Endodermal cell (in vitro differentiated cells): Measurements from ENCODE around the gene TNFAIP3. TPM values are rescaled to one million over a fixed set of nuclear protein-coding genes. Genes with fewer than 3 reads are reported as not detected.
A peak's percentile ranks its signal among the peaks of the same experiment; 100 is the strongest.

Experiments
- DNase-seq: peaks from one replicate; pipeline ENCODE4 v3.0.0-alpha.2; 2017
- H3K27ac ChIP-seq: 2 replicates; pipeline ENCODE4 v1.5.1; 2013; ENCODE audit warnings: mild to moderate bottlenecking, low read depth, low read length, moderate library complexity
- H3K27me3 ChIP-seq: 2 replicates; pipeline ENCODE4 v1.6.1; 2013; ENCODE audit warnings: mild to moderate bottlenecking, low read length, moderate library complexity; ENCODE audit not compliant: insufficient read depth, control insufficient read depth, poor library complexity, severe bottlenecking
- H3K36me3 ChIP-seq: 2 replicates; pipeline ENCODE4 v1.7.0; 2013; ENCODE audit warnings: mild to moderate bottlenecking, low read length, moderate library complexity; ENCODE audit not compliant: control insufficient read depth, insufficient read depth
- H3K4me1 ChIP-seq: one replicate; pipeline ENCODE4 v1.7.0; 2013; ENCODE audit warnings: low read length; ENCODE audit not compliant: control insufficient read depth, insufficient read depth
- H3K4me3 ChIP-seq: 2 replicates; pipeline ENCODE4 v1.5.1; 2013; ENCODE audit warnings: mild to moderate bottlenecking, low read length, moderate library complexity
- H3K9ac ChIP-seq: 2 replicates; pipeline ENCODE4 v1.6.1; 2013; ENCODE audit warnings: mild to moderate bottlenecking, low read length, moderate library complexity; ENCODE audit not compliant: poor library complexity, severe bottlenecking; ENCODE audit errors: extremely low read depth
- H3K9me3 ChIP-seq: 2 replicates; pipeline ENCODE4 v1.6.1; 2013; ENCODE audit warnings: mild to moderate bottlenecking, low read length, moderate library complexity; ENCODE audit not compliant: control insufficient read depth
- H3K27ac Mint-ChIP-seq: 2 replicates; pipeline ENCODE4 v1.8.0; 2020; ENCODE audit warnings: mixed read lengths
- H3K27me3 Mint-ChIP-seq: 2 replicates; pipeline ENCODE4 v1.8.0; 2021; ENCODE audit warnings: mild to moderate bottlenecking, mixed read lengths; ENCODE audit not compliant: insufficient read depth
- H3K36me3 Mint-ChIP-seq: 2 replicates; pipeline ENCODE4 v1.8.0; 2020; ENCODE audit warnings: low read depth, mixed read lengths
- H3K4me1 Mint-ChIP-seq: 2 replicates; pipeline ENCODE4 v1.8.0; 2020; ENCODE audit warnings: mixed read lengths
- H3K4me3 Mint-ChIP-seq: 2 replicates; pipeline ENCODE4 v1.8.0; 2020; ENCODE audit warnings: mild to moderate bottlenecking, moderate library complexity, mixed read lengths
- H3K9me3 Mint-ChIP-seq: 2 replicates; pipeline ENCODE4 v1.8.0; 2020; ENCODE audit warnings: mild to moderate bottlenecking, mixed read lengths
- WGBS, 2 experiments: methylation state at CpG; one replicate each; pipeline versions ENCODE4 v1.1.5 to v1.1.7; 2013; ENCODE audit warnings: missing lambda C conversion rate in 2 of 2, mixed read lengths in 1 of 2; ENCODE audit not compliant: insufficient coverage in 1 of 2, insufficient read length in 1 of 2; 5-methylcytosine and 5-hydroxymethylcytosine counted together
- total RNA-seq, 2 donors: library from RNA; stranded (reverse); fragmentation: NEBNext Ultra II Directional in 1 of 2; extraction: Animal tissue kit (Norgen Biotek cat#: 25700) in 1 of 2; gene quantifications; 2 replicates in 1 of 2; 3 replicates in 1 of 2; pipeline ENCODE4 v1.2.1, GENCODE V29; 2021
- TF ChIP-seq, protein P1 (sequence below): fragments of 200-600 bp; sonication (generic); conservative IDR thresholded peaks from 2 replicates; pipeline ENCODE4 v1.5.0; 2021; ENCODE audit warnings: antibody characterized with exemption, mild to moderate bottlenecking

The TNFAIP3 gene
- total RNA-seq, 2 donors from 2014 or later, result 4.4 to 12.3 TPM

DNA sequence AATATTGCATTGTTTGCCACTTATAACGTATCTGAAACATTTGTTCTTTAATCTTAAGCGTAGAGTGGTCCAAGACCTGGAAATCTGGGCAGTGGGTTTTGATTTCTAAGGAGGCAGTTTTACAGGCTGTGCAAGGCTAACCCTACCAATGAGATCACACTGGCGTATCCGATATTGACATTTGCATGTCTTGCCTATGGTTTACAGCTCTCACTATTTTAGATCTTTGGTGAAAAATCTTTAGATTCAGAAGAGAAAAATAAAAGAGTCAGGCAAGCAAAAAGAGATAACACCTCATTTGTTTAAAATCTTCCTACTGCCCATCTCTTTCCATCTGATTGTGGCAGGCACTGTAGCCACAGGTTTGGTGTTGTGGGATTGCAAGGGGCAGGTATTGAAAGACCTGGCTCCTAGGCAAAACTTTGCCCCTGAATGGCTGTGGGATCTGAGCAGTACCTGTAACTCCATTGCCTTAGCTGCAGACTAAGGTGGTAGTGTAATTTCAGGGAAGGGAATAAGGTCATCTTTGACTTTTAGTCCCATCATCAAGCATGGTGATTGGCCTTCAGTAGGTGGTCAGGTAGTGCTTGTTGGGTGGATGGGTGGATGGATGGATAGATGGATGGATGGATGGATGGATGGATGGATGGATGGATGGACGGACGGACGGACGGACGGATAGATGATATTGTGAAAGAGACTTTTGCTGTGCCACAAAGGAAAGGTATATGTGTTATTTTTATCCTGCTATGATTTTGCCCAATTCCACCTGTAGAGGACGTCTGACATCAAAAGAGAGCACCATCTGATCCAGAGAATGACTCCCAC lies 1.9 kb downstream of the TNFAIP3 start:
- no peak overlapping the region for H3K4me3 Mint-ChIP-seq
- Histone ChIP-seq H3K27ac (no peak overlapping the region), H3K4me3 (peak overlapping the region; percentile 85), H3K9ac (no peak overlapping the region), H3K27me3 (peaks cover 18% of the 10 kb centered on the region), H3K4me1 (peaks cover 7% of the 10 kb centered on the region), H3K36me3 (no peaks in the 10 kb centered on the region), H3K9me3 (no peaks in the 10 kb centered on the region)
- H3K9me3 Mint-ChIP-seq, result peaks cover 2% of the 10 kb centered on the region
- H3K36me3 Mint-ChIP-seq, result no peaks in the 10 kb centered on the region
- TF ChIP-seq, protein P1, sequence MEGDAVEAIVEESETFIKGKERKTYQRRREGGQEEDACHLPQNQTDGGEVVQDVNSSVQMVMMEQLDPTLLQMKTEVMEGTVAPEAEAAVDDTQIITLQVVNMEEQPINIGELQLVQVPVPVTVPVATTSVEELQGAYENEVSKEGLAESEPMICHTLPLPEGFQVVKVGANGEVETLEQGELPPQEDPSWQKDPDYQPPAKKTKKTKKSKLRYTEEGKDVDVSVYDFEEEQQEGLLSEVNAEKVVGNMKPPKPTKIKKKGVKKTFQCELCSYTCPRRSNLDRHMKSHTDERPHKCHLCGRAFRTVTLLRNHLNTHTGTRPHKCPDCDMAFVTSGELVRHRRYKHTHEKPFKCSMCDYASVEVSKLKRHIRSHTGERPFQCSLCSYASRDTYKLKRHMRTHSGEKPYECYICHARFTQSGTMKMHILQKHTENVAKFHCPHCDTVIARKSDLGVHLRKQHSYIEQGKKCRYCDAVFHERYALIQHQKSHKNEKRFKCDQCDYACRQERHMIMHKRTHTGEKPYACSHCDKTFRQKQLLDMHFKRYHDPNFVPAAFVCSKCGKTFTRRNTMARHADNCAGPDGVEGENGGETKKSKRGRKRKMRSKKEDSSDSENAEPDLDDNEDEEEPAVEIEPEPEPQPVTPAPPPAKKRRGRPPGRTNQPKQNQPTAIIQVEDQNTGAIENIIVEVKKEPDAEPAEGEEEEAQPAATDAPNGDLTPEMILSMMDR, result no peak
- H3K27me3 Mint-ChIP-seq, result peaks cover 28% of the 10 kb centered on the region
- H3K4me1 Mint-ChIP-seq, result peaks cover 70% of the 10 kb centered on the region
- no peak overlapping the region for H3K27ac Mint-ChIP-seq
- 72 to 83% methylated on average over 6 to 10 of the region's 10 CpGs for WGBS, 2 experiments
- DNase-seq, result no peak

- DNase-seq, result no peak
- H3K9ac ChIP-seq, result no peak overlapping the region
- WGBS, 2 experiments, result 92 to 93% methylated on average over 2 to 3 of the region's 3 CpGs
- H3K36me3 ChIP-seq, result peaks cover under 1% of the 10 kb centered on the region
- peaks cover 7% of the 10 kb centered on the region for H3K4me1 ChIP-seq
- Mint-ChIP-seq H3K4me1 (peaks cover 66% of the 10 kb centered on the region), H3K4me3 (no peak overlapping the region), H3K36me3 (no peaks in the 10 kb centered on the region), H3K27ac (no peak overlapping the region), H3K27me3 (peaks cover 28% of the 10 kb centered on the region), H3K9me3 (no peaks in the 10 kb centered on the region)
- no peaks in the 10 kb centered on the region for H3K9me3 ChIP-seq
- H3K4me3 ChIP-seq, result no peak overlapping the region
- TF ChIP-seq, protein P1, result no peak
- peaks cover 18% of the 10 kb centered on the region for H3K27me3 ChIP-seq
- H3K27ac ChIP-seq, result no peak overlapping the region
Observed at GRCh38 chr6:137869549-137870307, 2.7 kb downstream of the TNFAIP3 start.

DNA sequence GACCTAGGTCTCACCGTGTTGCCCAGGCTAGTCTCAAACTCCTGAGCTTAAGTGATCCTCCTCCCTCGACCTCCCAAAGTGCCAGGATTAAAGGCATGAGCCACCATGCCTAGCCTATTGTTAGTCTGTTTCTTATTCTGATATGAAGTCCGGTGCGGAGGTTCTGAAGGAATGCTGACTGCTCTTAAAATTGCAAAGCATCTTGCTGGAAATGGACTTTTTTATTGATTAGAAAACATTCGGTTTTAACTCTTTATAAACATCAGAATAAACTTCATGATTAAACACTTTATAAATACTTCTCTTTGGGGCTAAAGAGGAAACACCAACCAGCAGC lies 3.2 kb downstream of the TNFAIP3 start:
- Histone ChIP-seq H3K36me3 (peaks cover 6% of the 10 kb centered on the region), H3K9ac (no peak overlapping the region), H3K27ac (no peak overlapping the region), H3K4me3 (peak overlapping the region; percentile 42), H3K4me1 (peaks cover 7% of the 10 kb centered on the region), H3K27me3 (peaks cover 18% of the 10 kb centered on the region), H3K9me3 (no peaks in the 10 kb centered on the region)
- H3K27me3 Mint-ChIP-seq, result peaks cover 28% of the 10 kb centered on the region
- H3K27ac Mint-ChIP-seq, result no peak overlapping the region
- H3K36me3 Mint-ChIP-seq, result peaks cover 5% of the 10 kb centered on the region
- peaks cover 61% of the 10 kb centered on the region for H3K4me1 Mint-ChIP-seq
- WGBS, 2 experiments, result 92 to 96% methylated on average over 4 to 5 of the region's 5 CpGs
- TF ChIP-seq, protein P1, result no peak
- no peaks in the 10 kb centered on the region for H3K9me3 Mint-ChIP-seq
- DNase-seq, result no peak
- peak overlapping the region; percentile 5 for H3K4me3 Mint-ChIP-seq
